Activated naive CD4-positive, alpha-beta T cell treated with anti-CD3 and anti-CD28 coated beads, Interleukin-2, amount 50 U/mL, for 16 hours (primary cell): ENCODE results near the gene RBM42.

ENCODE experiments used
- DNase-seq: peaks from one replicate; pipeline ENCODE4 v3.0.0-alpha.2; 2020

The RBM42 gene

DNA sequence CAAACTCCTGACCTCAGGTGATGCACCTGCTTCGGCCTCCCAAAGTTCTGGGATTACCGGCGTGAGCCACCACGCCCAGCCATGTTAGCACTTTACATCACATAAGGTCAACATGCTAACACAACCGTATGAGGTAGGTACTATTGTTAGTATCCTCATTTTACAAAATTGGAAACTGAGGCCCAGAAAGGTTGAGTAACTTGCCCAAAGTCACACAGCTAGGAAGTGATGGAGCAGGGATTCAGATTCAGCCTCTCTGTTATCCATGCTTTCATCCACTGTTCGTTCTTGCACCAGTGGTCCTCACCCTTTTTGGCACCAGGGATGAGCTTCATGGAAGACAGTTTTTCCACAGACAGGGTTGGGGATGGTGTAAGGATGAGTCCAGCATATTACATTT lies 27.9 kb downstream of the RBM42 start:
- no peak for DNase-seq

DNA sequence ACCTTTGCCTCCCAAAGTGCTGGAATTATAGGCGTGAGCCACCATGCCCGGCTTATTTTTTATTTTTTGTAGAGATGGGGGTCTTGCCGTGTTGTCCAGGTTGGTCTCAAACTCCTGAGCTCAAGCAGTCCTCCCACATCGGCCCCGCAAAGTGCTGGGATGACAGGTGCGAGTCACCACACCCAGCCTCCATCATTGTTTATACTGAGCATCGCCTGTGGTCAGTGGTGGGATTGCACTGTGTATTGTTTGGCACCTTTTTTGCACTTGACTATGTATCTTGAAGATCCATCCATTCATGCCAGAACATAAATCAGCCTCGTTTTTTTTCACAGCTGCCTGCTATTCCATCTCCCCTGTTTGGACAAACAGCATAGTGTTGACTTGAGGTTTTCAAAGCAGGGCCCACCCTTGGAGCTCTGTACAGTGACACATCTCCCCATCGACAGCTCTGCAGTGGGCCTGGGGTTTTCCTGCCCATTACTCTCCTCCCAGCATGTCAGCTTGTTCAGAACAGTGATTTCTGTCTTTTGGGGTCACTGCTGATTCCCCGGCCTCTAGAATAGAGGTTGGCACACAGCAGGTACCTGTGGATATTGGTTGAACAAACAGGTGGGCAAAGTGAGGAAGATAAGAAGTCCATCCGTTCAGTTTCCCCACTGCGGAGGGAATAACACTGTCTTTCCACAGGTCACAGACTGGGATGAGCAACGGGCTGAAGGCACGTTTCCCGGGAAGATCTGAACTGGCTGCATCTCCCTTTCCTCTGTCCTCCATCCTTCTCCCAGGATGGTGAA lies 29.3 kb downstream of the RBM42 start:
- no peak for DNase-seq

DNA sequence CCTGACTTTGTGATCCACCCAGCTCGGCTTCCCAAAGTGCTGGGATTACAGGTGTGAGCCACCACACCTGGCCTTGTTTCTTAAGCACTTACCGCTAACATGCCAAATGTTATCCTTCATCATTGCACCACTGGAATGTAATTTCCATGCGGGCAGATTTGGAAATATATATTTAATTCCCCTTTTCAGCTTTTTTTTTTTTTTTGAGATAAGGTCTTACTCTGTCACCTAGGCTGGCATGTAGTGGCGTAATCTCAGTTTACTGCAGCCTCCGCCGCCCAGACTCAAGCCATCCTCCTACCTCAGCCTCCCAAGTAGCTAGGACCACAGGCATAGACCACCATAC lies 33.1 kb downstream of the RBM42 start:
- DNase-seq: no peak

DNA sequence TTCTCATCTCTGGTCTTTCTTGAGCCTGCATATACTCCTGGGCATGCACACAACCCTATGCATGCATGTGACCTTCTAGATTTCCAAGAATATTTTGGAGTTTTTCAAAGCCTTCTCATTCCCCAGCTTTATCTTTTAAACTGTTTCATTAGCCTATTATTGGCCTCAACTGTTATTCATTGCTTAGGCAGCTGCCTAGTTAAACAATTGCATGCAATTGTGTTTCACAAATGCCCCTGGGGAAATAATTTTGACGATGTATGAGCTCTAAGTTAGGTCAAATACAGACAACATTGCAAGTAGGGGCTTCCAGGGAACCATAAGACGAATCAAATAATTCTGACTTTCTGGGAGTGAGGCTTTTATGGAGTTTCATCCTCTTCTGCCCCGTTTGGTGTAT lies 35.1 kb downstream of the RBM42 start:
- no peak for DNase-seq

DNA sequence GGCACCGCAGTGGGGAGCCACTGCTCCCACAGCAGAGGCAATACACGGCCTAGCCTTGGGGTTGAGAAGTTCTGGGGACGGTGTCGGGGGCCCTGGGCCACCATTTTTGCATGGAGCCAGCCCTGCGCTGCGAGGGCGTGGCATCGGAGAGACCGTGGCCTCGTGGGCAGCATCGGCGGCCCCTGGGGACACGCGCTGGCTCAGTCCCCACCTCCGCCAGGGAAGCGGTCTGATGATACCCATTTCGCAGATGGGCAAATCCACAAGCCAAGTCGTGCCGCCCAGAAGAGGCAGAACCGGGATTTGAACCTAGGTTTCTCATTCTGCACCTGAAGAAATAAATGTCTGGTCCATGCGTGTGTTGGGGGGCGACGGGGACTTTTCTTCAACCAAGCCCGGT lies 36.3 kb downstream of the RBM42 start:
- no peak for DNase-seq

GRCh38 chr19:35665604-35666003 lies 36.8 kb downstream of the RBM42 start:
- DNase-seq: no peak

DNA sequence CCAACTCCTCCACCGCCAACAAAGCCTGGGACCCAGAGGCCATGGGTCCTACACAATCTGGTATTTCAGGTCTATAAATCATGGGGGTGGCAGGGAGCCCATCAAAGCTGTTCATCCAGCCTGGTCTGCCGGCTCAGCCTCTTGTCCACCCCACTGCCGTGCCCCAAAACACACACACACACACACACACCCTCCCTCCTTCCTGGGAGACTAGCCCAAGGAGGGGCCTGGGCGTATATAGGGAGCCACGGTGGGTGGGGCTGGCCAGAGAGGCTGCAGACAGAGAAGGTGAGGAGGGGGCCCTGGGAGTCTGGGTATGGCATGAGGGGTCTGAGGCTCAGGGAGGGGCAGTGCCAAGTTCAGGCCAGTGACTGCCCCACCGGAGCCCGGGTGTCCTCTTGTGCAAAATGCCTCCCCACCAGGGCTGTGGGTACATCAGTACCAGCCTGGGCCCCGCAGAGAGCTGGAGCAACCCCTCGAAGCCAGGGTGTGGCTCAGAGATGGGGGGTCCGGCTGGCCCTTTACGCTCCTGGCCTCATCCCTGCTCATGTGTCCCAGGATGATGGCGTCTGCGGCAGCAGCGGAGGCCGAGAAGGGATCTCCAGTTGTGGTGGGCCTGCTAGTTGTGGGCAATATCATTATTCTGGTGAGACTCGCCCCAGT lies 37.5 kb downstream of the RBM42 start, which contains the start of gene UPK1A:
TSS of gene UPK1A (plus strand) at position 267 of the 663 bp plus-strand sequence. CDS start at position 563, 296 bp downstream.
- no peak for DNase-seq

DNA sequence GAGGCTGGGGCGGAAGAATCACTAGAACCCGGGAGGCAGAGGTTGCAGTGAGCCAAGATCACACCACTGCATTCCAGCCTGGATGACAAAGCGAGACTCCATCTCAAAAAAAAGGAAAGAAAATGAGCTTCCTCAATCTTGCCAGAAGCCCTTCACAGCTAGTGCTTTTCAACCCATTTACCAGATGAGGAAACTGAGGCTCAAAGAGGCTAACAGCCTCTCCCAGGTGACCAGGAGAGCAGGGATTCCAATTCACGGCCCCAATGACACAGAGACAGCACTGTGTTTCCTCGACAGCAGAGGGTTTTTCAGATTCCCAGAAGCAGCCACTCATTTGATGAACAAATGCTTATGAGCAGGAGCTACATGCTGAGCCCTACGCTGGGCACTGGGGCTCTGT lies 40.7 kb downstream of the RBM42 start:
- DNase-seq: no peak

DNA sequence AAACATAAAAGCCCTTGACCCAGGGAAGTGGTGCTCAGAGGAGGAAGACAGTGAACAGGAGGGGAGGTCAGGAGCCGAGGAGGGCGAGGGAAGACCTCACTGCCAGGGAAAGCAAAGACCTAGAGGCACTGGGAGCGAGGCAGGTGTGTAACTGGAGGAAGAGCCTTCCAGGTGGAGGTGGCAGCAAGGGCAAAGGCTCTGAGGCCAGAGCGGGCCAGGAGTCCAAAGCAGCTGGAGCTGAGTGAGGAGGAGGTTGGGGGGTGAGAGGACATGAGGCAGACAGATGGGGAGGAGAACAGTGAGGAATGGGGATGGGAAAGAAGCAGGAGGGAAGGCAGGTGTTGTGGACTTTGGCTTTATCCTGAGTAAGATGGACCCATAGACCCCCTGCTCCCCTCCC lies 41.1 kb downstream of the RBM42 start:
- no peak for DNase-seq

DNA sequence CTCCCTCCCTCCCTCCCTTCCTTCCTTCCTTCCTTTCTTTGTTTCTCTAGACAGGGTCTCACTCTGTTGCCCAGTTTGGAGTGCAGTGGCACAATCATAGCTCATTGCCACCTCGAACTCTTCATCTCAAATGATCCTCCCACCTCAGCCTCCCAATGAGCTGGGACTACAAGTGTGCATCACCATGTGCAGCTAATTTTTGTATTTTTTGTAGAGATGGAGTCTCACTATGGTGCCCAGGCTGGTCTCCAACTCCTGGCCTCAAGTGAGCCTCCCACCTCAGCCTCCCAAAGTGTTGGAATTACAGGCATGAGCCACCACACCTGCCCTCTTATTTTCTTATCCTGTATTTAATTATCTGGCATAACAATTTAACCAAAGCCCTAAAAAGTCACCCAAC lies 41.9 kb downstream of the RBM42 start:
- no peak for DNase-seq

GRCh38 chr19:35671818-35672217 lies 43.0 kb downstream of the RBM42 start:
- DNase-seq: no peak

GRCh38 chr19:35673121-35673804 lies 44.4 kb downstream of the RBM42 start:
- peak; percentile 30 for DNase-seq

DNA sequence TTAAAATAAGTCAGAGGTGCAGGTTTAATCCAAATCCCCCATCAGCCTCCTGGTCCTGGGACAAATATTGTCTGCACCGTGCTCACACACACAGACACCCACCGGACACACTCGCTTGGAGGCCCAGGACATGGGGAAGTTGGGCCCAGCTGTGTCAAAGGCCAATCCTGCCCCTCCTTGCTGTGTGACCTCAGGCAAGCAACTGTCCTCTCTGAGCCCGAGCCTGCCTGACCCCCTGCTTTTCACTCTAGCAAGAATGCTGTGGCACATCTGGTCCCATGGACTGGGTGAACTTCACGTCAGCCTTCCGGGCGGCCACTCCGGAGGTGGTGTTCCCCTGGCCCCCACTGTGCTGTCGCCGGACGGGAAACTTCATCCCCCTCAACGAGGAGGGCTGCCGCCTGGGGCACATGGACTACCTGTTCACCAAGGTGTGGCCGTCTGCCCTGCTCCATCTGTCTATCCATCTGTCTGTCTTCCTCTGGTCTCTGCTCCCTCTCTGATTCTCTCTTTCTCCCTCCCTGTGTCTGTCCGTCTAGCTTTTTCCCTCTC lies 46.8 kb downstream of the RBM42 start:
- DNase-seq: no peak
